Hepatocyte (in vitro differentiated cells): ENCODE measurements around the gene TUBE1.

Experiments
- CTCF ChIP-seq: fragments of 200-600 bp; sonication (generic); IDR thresholded peaks from 2 replicates; pipeline ENCODE4 v1.5.1; 2016; ENCODE audit warnings: antibody characterized with exemption, mild to moderate bottlenecking; ENCODE audit not compliant: poor library complexity
- EZH2 ChIP-seq: fragments of 200-600 bp; sonication (generic); IDR thresholded peaks from 2 replicates; pipeline ENCODE4 v1.6.1; 2016; ENCODE audit warnings: antibody characterized with exemption, mild to moderate bottlenecking, borderline replicate concordance
- EZH2phosphoT487 ChIP-seq: fragments of 200-600 bp; sonication (generic); IDR thresholded peaks from one replicate; pipeline ENCODE4 v1.6.1; 2018; ENCODE audit warnings: antibody characterized with exemption, mild to moderate bottlenecking, low read depth, moderate library complexity; ENCODE audit not compliant: unreplicated experiment, severe bottlenecking

DNA sequence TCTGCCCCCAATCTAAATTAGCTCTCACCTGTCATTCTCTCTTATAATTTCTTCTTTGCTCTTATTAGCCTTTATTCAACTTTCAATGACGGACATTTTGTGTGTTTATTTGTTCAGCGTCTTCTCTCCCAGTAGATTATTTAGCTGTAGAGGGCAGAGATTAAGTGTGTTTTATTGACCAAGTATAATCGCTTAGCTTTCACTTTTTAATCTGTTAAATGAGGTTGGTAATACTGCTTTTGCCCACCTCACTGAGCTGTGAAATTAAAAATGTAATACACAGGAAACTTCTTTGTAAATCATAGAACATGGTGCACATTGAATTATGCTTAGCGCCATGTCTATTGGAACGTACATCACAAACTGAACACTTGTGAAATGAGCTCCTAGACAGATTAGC lies 36.9 kb downstream of the TUBE1 start:
- TF ChIP-seq CTCF, result no peak
- no peak for TF ChIP-seq EZH2
- TF ChIP-seq EZH2phosphoT487, result no peak
